ENCODE measurements around the gene BBC3. TPM values are rescaled to one million over a fixed set of nuclear protein-coding genes. Genes with fewer than 3 reads are reported as not detected.

The BBC3 gene
- total and polyA plus RNA-seq, 9 donors: 2.7 to 3.8 (median 2.9) TPM

DNA sequence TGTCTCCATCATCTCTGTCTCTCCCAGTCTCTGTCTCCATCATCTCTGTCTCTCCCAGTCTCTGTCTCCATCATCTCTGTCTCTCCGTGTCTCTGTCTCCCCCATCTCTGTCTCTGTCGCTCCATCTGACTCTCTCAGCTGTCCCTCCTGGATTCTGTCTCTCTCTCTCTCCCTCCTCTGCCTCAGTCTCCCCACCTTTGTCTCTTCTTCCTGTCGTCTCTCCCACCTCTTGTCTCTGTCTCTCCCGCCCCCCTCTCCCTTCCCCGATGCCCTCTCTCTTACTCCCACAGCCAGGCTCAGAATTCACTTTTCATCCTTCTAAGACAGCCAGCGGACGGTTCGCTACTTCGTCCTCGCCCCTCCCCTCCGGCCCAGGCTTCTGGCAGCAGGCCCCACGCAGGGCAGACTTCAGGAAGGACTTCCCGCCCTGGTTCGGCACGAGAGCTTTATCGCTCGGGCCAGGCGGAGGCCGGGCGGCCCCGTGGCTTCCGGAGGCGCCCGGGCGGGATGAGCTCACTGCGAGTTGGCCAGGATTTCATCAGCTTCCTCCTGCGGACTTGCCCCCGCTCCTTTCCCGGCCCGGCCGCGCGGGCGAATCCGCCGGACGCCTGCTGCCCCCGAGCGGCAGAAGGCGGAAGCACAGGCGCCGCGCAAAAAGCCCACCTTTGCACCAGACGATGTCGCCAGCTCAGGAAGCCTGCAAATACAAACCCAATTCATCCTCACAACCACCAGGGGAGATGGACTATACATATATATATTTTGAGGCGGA, 13.0 kb upstream of the BBC3 start:
- Histone ChIP-seq H3K4me3 (ENCODE audit: low read length) (peak overlapping the region; percentile 35), H3K9me3 (replicated peaks; ENCODE audit: control insufficient read depth, low read depth, low read length) (no peaks in the 10 kb centered on the region), H3K27ac (ENCODE audit: low read length) (peak overlapping the region; percentile 60), H3K4me1 (ENCODE audit: control insufficient read depth, insufficient read depth, low read length) (peaks cover 35% of the 10 kb centered on the region), H3K36me3 (ENCODE audit: control insufficient read depth, insufficient read depth, low read length) (no peaks in the 10 kb centered on the region), H3K27me3 (ENCODE audit: control insufficient read depth, insufficient read depth, low read length) (peaks cover 41% of the 10 kb centered on the region)
- 1% methylated on average over 29 of the region's 46 CpGs for WGBS (ENCODE audit: insufficient coverage)
- peak; percentile 97 for DNase-seq

DNA sequence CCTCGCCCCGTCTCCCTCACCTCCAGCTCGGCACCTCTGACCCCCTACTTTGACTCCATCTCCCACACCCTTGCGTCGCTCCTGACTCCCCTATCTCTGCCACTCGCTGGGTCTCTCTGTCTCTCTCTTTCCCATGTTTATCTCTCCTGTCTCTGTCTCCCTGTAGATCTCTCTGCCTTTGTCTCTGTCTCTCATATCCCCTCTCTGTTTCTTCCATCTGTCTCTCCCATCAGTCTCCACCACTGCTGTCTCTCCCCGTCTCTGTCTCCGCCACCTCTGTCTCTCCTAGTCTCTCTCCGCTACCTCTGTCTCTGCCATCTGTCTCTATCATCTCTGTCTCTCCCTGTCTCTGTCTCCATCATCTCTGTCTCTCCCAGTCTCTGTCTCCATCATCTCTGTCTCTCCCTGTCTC, 12.4 kb upstream of the BBC3 start:
- Histone ChIP-seq H3K4me1 (ENCODE audit: control insufficient read depth, insufficient read depth, low read length) (peaks cover 37% of the 10 kb centered on the region), H3K36me3 (ENCODE audit: control insufficient read depth, insufficient read depth, low read length) (no peaks in the 10 kb centered on the region), H3K27ac (ENCODE audit: low read length) (peak overlapping the region; percentile 20), H3K4me3 (ENCODE audit: low read length) (no peak overlapping the region), H3K27me3 (ENCODE audit: control insufficient read depth, insufficient read depth, low read length) (peaks cover 45% of the 10 kb centered on the region), H3K9me3 (replicated peaks; ENCODE audit: control insufficient read depth, low read depth, low read length) (no peaks in the 10 kb centered on the region)
- no peak for DNase-seq
- WGBS (ENCODE audit: insufficient coverage): 16% methylated on average over 9 of the region's 9 CpGs

DNA sequence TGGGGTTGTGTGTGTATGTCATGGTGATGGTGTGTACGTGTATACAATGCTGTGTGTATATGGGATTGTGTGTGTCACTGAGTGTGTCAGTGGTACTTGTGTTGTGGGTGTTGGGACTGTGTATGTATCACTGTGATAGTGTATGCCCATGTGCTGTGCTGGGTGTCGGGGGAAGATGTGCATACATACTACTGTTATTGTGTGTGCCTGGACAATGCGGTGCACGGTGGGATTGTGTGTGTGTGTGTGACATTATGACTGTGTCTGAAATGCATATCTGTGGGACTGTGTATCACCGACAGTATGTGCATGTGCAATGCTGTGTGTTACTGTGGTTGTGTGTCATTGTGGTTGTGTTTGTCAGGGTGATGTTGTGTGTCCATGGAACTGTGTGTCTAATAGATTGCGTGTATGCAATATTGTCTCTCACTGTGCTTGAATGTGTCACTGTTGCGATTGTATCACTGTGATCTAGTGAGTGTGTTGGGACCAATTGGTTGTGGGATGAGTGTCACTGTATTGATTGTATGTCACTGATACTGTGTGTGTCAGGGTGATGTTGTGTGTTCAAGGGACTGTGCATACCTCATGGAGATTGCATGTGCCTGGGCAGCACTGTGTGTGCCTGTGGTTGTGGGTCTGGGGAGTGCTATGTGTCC, 11.0 kb upstream of the BBC3 start:
- Histone ChIP-seq H3K36me3 (ENCODE audit: control insufficient read depth, insufficient read depth, low read length) (no peaks in the 10 kb centered on the region), H3K9me3 (replicated peaks; ENCODE audit: control insufficient read depth, low read depth, low read length) (no peaks in the 10 kb centered on the region), H3K27me3 (ENCODE audit: control insufficient read depth, insufficient read depth, low read length) (peaks cover 49% of the 10 kb centered on the region), H3K27ac (ENCODE audit: low read length) (no peak overlapping the region), H3K4me1 (ENCODE audit: control insufficient read depth, insufficient read depth, low read length) (peaks cover 35% of the 10 kb centered on the region), H3K4me3 (ENCODE audit: low read length) (no peak overlapping the region)
- DNase-seq: no peak
- WGBS (ENCODE audit: insufficient coverage): 79% methylated on average over 7 of the region's 7 CpGs

DNA sequence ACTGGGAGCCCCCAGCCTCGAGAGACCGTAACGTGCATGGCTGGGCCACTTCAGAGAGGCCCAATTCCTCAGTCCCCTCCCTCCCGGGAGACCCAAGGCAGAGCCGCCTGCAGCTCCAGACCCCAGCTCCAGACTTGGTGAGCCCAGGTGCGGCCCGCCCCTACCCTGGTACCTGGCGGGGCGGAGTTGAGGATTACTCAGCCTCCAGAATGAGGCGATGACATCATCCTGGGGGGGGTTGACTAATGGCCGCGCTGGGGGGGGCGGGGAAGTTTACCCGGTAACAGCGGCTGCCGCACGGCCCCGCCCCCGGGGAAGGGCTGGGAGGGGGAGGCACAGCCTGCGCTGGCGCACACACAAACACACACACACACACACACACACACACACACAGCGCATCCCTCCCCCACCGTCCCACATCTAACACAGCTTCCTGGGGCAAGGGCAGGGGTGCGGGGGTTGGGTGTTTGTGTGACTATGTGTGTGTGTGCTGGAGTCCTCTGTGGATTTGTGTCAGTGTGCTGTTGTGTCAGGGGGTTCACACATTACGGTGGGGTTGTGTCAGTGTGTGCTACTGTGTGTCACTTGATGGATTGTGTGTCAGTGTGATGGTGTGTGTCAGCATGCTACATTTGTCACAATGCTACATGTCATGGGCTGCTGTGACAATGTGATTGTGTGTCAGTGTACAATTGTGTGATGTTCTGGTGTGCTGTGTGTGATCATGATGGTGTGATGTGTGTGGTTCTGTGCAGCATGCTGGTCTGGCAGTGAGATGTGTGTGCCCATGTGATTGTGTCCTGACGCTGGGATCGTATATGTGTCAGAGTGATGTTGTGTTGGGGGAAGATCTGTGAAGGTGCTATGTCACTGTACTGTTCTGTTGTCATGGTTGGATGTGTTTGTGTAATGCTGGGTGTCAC, 10.3 kb upstream of the BBC3 start:
- DNase-seq: peak; percentile 63
- H3K36me3 ChIP-seq (ENCODE audit: control insufficient read depth, insufficient read depth, low read length): no peaks in the 10 kb centered on the region
- H3K27ac ChIP-seq (ENCODE audit: low read length): no peak overlapping the region
- peaks cover 49% of the 10 kb centered on the region for H3K27me3 ChIP-seq (ENCODE audit: control insufficient read depth, insufficient read depth, low read length)
- 24% methylated on average over 5 of the region's 27 CpGs for WGBS (ENCODE audit: insufficient coverage)
- H3K9me3 ChIP-seq (replicated peaks; ENCODE audit: control insufficient read depth, low read depth, low read length): no peaks in the 10 kb centered on the region
- H3K4me1 ChIP-seq (ENCODE audit: control insufficient read depth, insufficient read depth, low read length): peaks cover 35% of the 10 kb centered on the region
- H3K4me3 ChIP-seq (ENCODE audit: low read length): no peak overlapping the region

GRCh38 chr19:47240556-47240955, 9.6 kb upstream of the BBC3 start:
- Histone ChIP-seq H3K27ac (ENCODE audit: low read length) (no peak overlapping the region), H3K4me3 (ENCODE audit: low read length) (no peak overlapping the region)
- DNase-seq: no peak

GRCh38 chr19:47239610-47240296, 8.8 kb upstream of the BBC3 start:
- H3K27ac ChIP-seq (ENCODE audit: low read length): no peak overlapping the region
- WGBS (ENCODE audit: insufficient coverage): under 1% methylated on average over 48 of the region's 62 CpGs
- no peak overlapping the region for H3K4me3 ChIP-seq (ENCODE audit: low read length)
- peaks cover 35% of the 10 kb centered on the region for H3K4me1 ChIP-seq (ENCODE audit: control insufficient read depth, insufficient read depth, low read length)
- peaks cover 49% of the 10 kb centered on the region for H3K27me3 ChIP-seq (ENCODE audit: control insufficient read depth, insufficient read depth, low read length)
- H3K36me3 ChIP-seq (ENCODE audit: control insufficient read depth, insufficient read depth, low read length): no peaks in the 10 kb centered on the region
- peak; percentile 59 for DNase-seq
- H3K9me3 ChIP-seq (replicated peaks; ENCODE audit: control insufficient read depth, low read depth, low read length): no peaks in the 10 kb centered on the region

More at GRCh38 chr19:47240556-47240955, 9.6 kb upstream of the BBC3 start:
- Histone ChIP-seq H3K27me3 (ENCODE audit: control insufficient read depth, insufficient read depth, low read length) (peaks cover 49% of the 10 kb centered on the region), H3K36me3 (ENCODE audit: control insufficient read depth, insufficient read depth, low read length) (no peaks in the 10 kb centered on the region), H3K9me3 (replicated peaks; ENCODE audit: control insufficient read depth, low read depth, low read length) (no peaks in the 10 kb centered on the region), H3K4me1 (ENCODE audit: control insufficient read depth, insufficient read depth, low read length) (peaks cover 35% of the 10 kb centered on the region)
- 50% methylated on average over 2 of the region's 6 CpGs for WGBS (ENCODE audit: insufficient coverage)

DNA sequence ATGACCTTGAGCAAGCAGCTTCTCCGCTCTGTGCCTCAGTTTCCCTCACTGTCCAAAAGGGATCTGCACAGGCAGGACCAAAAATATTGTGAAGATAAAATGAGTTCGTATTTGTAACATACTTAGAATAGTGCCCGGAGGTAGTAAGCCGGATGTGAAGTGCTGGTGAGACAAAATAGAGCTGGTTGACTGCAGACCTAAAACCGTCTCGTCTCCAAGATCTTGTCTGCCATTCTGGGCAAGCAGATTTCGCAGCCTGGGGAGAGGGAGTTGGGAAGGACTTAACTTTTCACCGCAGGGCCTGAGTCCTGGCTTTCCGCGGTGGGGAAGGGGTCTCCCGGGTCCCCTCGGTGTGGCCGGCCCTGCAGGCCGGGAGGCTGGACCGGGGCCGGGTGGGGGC, 8.2 kb upstream of the BBC3 start:
- WGBS (ENCODE audit: insufficient coverage): 9% methylated on average over 16 of the region's 16 CpGs
- DNase-seq: no peak
- H3K27me3 ChIP-seq (ENCODE audit: control insufficient read depth, insufficient read depth, low read length): peaks cover 52% of the 10 kb centered on the region
- no peak overlapping the region for H3K4me3 ChIP-seq (ENCODE audit: low read length)
- H3K36me3 ChIP-seq (ENCODE audit: control insufficient read depth, insufficient read depth, low read length): no peaks in the 10 kb centered on the region
- peaks cover 32% of the 10 kb centered on the region for H3K4me1 ChIP-seq (ENCODE audit: control insufficient read depth, insufficient read depth, low read length)
- H3K9me3 ChIP-seq (replicated peaks; ENCODE audit: control insufficient read depth, low read depth, low read length): no peaks in the 10 kb centered on the region
- H3K27ac ChIP-seq (ENCODE audit: low read length): no peak overlapping the region

DNA sequence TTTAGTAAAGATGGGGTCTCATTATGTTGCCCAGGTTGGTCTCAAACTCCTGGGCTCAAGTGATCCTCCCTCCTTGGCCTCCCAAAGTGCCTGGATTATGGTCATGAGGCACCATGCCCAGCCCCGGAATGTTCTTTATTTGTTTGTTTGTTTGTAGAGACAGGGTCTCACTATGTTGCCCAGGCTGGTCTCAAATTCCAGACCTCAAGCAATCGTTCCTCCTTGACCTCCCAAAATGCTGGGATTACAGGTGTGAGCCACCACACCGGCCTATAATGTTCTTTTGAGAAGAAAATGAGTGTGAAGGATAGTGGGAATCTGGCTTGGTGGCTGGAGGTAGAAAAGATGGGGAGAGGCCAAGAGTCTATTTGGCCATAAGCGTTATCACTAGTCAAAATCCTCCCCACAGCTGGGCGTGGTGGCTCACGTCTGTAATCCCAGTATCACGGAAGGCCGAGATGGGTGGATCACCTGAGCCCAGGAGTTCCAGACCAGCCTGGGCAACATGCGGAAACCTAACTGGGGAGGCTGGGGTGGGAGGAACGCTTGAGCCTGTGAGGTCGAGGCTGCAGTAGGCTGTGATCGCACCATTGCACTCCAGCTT, 5.2 kb upstream of the BBC3 start:
- H3K27ac ChIP-seq (ENCODE audit: low read length): no peak overlapping the region
- no peak overlapping the region for H3K4me3 ChIP-seq (ENCODE audit: low read length)
- no peak for DNase-seq
- peaks cover 29% of the 10 kb centered on the region for H3K4me1 ChIP-seq (ENCODE audit: control insufficient read depth, insufficient read depth, low read length)
- H3K36me3 ChIP-seq (ENCODE audit: control insufficient read depth, insufficient read depth, low read length): no peaks in the 10 kb centered on the region
- peaks cover 42% of the 10 kb centered on the region for H3K27me3 ChIP-seq (ENCODE audit: control insufficient read depth, insufficient read depth, low read length)
- no peaks in the 10 kb centered on the region for H3K9me3 ChIP-seq (replicated peaks; ENCODE audit: control insufficient read depth, low read depth, low read length)
- WGBS (ENCODE audit: insufficient coverage): no CpG with 5 or more reads among the region's 12 CpGs

DNA sequence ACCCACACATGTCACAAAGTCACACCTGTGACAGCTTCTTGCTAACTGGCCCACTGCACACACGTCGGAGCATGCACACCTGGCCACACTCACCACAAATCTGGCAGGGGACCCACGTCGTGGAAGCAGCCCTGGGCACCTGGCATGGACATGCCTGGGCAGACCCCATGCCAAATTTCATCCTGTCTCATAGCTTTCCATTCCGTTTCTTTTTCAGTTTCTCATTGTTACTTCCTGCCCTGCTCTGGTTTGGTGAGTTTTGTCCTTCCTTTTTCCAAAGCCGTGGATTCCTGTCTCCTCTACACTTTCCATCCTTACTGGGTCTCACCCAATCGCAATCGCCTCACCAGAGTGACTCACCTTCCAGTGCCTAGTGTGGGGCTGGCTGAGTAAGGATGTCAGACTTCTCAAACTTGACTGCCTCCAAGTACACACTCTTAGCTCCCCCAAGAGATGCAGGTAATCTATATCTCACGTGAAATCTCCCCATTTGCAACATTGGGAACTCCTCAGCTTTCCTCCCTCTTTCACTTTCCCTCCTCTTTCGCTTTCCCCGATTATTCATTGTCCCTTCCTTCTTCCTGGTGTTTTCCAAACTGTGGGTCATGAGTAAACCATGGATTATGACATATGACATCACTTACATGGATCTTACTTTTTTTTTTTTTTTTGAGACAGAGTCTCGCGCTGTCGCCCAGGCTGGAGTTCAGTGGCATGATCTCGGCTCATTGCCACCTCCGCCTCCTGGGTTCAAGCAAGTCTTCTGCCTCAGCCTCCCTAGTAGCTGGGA, 1.6 kb upstream of the BBC3 start:
- no peak overlapping the region for H3K4me3 ChIP-seq (ENCODE audit: low read length)
- H3K36me3 ChIP-seq (ENCODE audit: control insufficient read depth, insufficient read depth, low read length): no peaks in the 10 kb centered on the region
- H3K27me3 ChIP-seq (ENCODE audit: control insufficient read depth, insufficient read depth, low read length): peaks cover 41% of the 10 kb centered on the region
- H3K9me3 ChIP-seq (replicated peaks; ENCODE audit: control insufficient read depth, low read depth, low read length): no peaks in the 10 kb centered on the region
- WGBS (ENCODE audit: insufficient coverage): 55% methylated on average over 10 of the region's 16 CpGs
- H3K27ac ChIP-seq (ENCODE audit: low read length): no peak overlapping the region
- DNase-seq: no peak
- H3K4me1 ChIP-seq (ENCODE audit: control insufficient read depth, insufficient read depth, low read length): peaks cover 36% of the 10 kb centered on the region
